Fibroblast of upper back skin (primary cell): Measurements from ENCODE around the gene PLXNB1.

Experiments
- DNase-seq: peaks from one replicate; pipeline ENCODE4 v3.0.0-alpha.2; 2013

The PLXNB1 gene

DNA sequence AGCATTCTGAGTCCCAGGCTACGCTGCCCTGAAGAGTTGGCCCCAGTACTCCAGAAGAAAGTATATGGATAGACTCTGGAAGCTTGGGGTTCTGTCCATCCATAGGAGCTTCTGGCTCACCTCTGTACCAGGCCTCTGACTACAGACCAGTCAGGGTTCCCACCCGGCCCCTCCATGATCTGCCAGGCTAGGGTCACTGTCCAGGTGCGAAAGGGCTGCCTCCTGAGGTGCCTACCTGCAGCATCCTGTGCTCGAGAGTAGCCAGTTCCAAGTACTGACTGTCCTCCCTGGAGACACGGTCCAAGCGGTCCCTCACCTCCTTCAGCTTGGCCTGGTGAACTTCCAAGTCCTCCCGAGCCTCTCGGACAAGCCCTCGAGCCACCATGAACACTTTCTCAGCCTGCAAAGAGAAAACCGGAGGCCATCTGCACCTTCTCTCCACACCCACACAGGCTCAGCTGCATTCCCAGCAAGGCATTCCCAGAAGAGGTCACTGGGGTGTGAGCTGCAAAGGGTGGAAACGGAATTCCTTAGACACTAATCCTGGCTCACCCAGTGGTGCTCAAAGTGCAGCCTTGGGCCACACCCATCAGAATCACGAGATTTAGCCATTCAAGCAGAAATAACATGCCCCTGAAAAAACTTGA, 3.7 kb upstream of the PLXNB1 start:
- DNase-seq: no peak

DNA sequence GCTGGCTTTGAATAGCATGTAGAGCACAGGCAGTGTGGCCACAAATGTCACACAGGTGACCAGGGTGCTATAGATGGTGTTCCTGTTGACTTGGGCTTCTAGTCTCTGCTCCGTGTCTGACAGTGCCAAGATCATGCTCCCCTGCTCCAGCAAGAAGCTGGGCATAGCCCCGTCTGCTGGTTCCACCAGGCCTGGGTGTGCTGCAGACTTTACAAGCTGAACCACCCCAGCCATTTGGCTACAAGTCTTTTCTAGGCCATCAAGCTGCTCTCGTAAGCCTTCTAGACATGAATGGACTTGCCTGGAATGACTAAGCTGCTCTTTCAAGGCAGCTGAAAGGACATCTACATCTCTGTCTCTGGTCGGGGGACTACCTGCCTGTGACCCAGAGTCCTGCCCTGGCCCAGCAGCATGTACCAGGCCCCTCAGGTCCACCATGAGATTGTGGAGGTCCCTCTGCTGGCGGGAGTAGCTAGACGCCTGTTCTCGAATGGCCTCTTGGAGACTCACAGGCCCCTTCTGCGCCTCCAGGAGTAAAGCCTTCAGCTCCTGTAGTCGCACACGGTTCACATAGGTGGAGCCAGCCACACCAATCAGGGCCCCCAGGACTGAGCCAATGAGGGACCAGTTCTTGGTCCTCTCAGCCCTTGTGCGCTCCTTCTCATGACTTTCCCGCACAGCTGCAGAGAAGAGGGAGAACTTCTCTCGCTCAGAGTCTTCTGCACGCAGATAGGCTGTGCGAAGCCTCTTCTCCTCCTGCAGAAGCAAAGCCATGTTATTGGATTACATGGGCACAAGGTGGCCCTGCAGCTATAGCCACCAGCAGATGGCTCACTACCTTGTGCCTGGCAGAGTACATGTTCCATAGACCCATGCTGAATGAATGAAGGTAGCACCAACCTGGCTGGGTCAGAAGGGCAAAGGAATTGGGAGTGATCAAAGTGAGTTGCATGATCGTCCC, 2.8 kb upstream of the PLXNB1 start:
- DNase-seq: no peak

DNA sequence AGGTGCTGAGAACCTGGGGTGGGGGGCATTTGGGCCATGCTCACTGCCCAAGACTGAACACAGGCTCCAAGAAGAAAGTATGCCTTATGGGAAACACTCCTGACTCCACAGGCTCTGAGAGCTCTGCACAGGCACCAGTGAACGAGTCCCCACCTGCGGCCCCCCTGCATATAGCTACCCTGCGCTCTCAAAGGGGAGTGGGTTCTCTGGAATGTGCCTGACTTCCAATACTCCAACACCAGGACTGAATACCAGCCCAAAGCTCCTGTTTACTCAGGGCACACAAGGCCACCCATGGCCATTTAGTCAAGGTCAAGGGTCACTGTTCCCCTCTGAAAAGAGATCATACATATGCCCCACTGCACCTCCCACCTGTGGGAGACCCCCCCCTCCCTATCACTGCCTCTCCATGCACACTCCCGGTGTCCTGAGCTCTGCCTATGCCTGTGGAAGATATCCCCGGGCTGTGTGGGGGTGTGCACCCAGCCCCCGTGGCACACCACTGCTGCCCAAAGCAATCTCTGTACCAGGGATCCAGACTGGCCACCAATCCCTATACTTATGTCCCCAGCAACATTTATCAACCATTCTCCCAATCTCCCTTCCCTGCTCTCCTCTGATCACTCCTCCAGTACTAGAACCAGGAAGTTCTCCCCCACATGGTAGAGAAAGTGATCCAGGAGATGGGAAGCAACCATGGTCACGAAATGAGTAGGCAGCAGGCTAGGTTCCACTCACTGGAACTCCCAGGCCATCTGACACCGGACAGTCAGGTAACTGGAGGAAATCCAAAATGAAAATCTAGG, 1.5 kb upstream of the PLXNB1 start:
- no peak for DNase-seq

DNA sequence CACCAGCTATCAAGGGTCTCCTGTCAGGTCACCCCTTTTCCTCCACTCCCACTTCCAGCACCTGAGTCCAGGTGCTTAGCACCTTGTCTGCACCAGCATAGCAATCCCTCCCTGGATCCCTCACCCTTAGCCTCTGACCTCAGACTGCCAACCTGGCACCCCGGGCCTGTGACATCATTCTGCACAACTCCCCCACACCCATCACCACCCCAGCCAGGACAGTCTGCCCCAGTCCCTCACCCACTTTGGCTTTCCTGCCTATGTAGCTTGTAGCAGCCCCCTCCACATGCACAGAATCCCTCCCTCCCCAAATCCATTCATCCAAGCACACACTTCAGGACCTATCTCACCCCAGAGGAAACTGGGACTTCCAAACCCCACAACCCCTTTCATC, 819 bp upstream of the PLXNB1 start:
- no peak for DNase-seq

DNA sequence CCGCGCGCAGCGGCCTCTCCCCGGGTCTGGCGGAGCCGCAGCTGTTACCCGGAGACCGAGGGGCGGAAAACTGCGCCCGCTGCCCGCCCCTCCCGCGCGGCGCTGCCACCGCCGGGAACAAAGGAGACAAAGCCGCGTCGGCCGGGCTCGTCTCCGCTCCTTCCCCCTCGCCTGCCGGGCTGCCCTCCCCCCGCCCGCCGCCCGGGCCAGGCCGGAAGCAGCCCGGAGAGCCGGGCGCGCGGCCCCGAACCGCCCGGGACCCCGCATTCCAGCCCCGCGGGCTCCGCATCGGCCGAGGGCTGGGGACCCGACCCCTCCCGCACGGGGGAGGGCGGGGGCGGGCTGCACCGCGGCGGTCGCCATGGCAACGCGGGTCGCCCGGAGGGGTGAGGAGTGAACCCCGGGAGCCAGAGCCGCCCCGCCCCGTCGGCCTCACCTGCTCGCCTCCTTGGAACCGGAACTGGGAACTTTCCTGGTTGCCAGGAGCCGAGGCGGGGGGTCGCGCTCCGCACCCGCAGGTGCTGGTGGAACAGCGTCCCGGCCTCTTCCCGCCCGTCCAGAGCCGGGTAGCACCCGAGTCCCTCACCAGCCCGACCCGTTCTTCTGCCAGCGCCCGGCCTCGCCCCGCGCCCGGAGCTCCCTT, 448 bp downstream of the PLXNB1 start:
- peak; percentile 25 for DNase-seq

DNA sequence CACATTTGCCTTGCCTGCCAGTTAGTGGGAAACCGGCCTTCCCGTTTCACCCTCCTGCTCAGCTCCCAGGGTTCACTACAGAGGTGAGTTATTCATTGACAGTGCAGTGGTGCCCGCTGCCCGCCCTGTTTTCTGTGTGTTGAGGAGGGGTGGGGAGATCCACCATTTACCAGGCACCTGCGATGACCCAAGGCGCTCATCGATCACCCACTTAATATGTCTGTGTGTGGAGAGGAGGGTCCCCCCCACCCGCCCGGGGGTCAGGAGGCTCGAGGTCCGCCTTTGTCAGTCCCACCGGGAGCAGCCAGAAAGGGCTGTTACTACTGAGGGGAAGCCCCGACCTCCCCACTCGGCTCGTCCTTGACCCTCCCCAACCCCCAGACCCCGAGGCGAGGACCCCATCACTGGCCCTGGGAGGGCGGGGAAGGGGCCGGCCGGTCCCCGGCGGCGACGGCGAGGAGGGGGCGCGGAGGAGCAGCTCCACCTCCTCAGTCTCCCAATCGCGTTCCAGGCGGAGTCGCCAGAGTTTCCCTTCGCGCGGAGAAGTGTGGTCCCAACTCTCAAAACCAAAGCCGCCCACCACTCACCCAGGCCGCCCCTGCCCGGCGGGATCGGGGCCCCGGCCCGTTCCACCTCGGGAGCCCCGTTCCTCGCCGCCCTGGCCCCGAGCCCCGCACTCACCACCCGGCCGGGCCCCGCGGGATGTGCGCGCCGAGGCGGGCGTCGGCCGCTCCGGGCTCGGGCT, 1.1 kb downstream of the PLXNB1 start:
- no peak for DNase-seq

DNA sequence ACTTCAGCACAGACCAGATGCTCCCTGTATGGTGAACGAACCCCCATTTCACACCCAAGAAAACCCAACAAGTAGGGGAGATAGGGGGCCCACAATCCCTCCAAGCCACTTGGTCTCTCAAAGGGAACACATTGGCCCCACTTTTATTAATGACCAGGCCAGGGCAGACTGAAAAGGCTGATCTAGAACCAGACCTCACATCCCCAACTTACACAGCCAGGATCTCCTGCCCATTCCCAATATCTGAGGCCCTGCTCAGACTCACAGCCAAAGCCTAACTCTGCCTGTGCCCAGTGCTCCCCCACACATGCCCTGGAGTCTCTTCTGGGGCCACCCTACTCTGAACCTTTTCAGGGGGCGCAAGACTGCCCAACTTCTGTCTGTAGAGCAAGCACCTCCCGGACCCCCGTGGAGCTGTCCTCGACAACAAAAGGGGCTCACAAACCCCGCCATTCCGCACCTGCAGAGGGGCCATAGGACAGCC, 1.8 kb downstream of the PLXNB1 start:
- no peak for DNase-seq

DNA sequence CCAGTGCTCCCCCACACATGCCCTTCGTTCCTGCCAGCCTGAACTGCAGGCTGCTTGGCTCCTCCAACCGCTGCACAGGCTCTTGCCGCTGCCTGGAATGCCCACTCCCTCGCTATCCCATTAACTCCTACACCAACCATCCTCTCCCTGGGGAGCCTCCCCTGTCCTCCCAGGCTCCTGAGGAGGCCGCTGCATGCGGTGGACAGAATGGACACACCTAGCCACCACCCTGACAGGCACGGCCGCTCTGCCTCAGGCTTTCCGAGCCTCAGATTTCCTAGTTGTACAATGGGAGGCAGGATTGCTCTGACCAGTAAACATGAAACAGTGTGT, 2.3 kb downstream of the PLXNB1 start:
- no peak for DNase-seq

DNA sequence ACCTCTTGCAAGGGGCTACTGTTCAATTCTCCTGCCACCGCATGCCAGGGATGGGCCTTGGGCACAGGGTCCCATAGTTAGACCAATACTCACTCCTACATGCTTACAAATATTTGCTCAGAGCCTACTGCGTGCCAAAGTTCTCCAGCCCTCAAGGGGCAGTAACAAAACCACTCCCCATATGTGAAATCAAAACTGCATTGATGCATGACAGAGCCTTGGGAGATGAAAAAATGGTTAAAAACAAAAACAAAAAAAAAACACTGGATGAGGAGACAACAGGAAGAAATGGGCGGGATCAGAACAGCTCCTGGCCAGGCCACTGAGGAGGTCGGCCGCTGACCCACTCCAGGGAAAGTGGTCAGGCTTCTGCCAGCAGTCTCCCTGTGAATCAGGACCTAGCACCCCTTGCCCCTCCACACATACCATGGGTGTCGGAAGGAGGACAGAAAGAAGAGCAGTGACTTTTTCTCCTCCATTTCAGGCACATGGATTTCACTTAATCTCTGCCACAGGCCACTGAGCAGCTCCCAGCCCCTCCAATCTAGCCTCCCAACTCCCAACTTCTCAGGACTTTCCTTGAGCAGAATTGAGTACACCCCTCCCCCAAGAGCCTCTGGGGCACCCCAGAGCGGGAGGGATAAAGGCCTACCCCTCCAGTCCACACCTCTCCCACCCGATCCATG, 2.8 kb downstream of the PLXNB1 start:
- DNase-seq: no peak

DNA sequence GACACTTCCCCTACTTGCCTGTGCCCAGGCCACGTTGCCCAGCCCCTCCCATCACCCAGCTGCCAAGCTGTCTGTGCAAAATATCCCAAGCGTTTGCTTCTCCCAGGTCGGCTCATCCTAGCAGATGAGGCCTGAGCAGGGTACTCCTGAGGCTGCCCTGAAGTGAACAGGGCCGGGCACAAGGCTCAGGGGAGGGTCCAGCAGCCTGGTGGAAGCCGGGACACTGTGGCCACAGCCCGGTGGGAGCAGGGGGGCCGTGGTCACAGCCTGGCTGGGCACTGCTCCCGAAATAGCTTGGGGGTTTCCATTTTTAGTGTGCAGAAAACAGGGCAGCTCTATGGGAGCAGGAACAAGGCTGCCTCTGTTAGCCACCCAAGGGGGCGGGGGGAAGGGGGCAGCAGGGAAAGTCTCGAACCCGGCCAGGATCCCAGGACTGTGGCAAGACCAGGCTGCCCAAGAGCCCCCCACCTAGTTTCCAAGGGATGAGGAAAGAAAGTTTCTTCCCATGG, 3.4 kb downstream of the PLXNB1 start:
- no peak for DNase-seq

DNA sequence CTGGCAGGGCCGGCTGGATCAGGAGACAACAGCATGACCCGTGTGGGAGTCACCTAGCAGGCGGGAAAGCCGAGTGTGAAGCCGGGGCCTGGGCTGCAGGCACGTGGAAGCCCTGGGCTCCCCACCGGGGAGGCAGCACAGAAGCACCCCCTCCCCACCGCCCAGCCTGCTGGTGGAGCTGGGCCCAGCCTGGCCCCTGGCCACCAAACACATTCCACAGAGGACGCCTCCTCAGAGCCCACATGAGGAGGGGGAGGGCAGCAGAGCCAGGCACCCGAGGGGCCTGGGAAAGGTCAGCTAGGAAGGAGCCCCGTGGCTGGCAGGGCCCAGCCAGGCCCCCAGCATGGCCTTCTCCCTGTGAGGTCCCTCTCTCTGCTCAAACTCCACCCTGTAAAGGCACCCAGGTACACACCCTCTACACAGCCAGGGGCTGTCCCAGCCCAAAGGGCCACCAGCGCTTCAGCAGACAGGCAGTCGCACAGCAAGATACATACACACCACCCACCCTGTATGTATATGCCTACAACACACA, 4.5 kb downstream of the PLXNB1 start:
- DNase-seq: no peak

DNA sequence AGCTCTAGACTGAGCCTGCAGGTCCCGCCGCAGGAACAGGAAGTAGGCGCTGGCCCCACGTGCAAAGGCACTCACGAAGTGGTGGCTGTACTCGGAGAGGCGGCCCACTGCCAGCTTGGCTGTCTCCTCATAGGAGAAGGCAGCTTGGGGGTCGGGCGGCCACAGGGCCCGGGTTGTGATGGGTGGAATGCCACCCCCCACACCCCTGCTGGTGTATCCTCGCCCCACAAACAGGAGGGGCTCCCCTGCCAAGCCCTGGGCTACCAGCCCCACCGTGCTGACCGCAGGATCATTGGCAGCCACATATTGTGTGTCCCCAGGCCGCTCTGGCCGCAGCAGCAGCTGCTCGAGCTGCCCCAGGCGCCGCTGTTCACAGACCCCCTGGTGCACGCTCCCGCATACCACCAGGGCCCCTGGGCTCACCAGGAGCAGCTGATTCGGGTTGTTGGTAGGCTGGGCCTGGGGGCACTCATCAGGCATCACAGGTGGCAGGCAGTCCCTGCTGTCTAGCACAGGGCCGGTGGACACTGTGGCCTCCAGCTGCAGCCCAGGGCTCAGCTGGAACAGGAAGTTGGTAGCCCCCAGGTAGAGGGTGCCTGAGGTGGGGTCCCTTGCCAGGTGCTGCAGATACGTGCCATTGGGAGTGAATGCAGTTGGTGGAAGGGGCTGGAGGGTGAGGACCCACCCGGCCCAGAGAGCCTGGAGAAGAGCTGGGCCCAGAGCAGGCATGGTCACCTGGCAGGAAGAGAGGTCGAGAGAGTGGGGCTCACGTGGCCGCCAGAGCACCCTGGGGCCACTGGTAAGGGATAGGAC, 5.8 kb downstream of the PLXNB1 start:
- no peak for DNase-seq

DNA sequence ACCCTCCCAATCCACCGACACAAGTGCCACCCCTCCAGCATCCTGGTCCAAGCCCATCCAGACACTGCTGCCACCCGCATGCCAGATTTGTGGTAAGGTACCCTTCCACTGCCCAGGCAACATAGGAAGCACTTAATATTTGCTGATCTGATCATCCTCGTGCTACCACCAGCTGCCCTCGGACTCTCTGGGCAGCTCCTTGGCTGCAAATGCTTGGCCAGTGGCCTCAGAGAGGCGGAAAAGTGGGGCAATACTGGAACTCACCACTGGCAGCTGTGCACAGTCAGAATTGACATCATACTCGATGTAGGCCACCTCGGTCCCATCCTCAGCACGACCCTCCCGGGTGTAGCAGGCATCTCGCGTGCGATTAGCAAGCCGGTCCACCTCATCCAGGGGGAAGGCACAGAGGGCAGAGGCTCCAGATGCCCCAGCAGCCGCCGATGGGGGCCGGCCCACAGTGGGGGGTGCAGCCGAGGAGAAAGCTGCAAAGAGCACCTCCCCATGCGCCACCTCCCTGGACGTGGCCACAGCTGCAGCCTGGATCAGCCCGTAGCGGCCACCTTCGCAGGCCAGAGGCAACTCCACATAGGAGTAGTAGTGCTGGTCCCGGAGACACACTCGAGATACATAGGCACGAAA, 6.5 kb downstream of the PLXNB1 start:
- DNase-seq: no peak

DNA sequence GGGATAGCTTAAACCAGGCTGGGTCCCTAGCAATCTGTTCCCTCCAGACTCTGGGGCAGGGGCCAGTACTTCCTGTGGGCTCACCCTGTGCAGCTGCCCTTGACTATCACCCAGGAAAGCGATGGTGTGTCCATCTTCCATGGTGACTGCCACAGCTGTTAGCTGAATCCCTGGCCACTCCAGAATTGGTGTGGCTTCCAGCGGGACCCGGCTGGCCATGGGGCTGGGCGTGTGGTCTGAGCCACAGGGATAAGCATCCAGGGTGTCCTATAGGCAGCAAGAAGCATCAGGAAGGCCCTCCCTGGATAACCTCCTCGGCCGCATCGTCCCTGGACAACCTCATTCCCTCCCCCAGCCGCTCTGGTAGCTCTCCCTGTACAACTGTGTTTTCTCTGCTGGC, 7.2 kb downstream of the PLXNB1 start:
- no peak for DNase-seq

DNA sequence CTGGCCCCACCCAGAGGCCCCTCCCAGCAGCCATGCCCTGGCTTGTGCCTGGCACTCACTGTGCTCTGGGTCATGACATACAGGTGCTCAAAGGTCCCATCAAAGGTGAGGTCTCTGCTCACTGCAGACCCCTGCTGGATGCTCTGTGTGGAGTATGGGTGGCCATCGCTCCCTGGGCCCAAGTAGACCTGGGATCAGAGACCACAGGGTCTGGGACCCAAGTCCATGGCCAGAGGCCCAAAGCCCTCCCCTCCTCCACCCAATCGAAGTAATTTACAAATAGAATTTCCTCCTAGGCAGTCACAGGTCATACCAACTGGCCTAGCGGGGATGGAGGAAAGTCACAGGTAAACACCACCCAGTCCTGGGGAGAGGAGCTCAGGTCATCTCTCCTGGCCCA, 7.6 kb downstream of the PLXNB1 start:
- no peak for DNase-seq

DNA sequence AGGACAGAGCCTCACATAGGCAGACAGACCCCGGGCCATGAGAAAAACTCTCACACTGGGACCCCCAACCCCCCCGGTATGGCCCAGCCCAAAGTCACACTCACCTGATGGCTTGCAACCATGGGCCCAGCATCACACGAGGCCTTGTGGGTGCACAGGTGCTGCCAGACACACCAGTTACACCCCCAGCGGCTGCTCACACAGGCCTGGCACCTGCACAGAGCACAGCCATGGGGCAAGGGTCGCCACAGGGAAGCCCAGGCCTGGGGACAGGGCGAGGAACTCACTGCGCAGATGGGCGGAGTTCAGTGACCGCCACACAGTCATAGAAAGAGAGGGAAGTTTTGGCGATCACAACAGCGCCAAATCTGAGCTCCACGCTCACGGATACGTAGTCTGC, 9.3 kb downstream of the PLXNB1 start:
- no peak for DNase-seq

DNA sequence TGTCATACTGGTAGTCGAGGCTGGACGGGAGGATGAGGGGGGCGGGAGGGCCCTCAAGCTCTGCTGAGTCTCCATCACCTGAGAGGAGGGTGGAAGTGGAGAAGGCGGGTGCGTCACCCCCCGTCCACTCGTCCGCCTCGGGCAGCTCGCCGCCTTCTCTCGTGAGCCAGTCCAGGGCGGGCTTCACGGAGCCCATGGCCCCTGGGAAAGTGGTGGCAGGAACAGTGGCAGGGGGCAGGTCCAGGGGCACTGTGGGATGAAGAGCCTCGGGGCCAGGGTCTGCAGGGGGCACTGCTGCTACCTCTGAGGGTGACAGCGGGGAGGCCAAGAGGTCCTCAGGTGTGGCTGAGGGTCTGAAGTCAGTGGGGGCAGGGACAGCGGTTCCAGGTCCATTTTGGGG, 10.3 kb downstream of the PLXNB1 start:
- DNase-seq: no peak

DNA sequence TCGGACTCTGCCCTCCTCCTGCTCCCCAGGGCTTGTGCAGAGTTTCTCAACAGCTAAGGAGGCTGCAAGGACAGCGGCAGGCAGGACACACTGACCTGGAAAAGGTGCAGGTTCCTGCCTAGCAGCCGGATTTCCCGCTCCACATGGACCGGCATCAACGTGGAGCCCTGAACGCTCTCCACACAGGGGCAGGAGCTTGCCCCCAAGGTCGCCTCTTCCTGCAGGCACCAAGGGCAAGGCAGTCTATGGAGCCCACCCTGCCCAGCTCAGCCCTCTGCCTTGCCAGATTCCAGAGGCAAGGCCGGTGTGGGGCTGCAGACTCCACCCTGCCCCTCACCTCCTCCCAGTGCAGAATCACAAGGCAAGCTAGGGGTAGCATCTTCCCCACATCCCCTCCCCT, 10.7 kb downstream of the PLXNB1 start:
- DNase-seq: no peak

DNA sequence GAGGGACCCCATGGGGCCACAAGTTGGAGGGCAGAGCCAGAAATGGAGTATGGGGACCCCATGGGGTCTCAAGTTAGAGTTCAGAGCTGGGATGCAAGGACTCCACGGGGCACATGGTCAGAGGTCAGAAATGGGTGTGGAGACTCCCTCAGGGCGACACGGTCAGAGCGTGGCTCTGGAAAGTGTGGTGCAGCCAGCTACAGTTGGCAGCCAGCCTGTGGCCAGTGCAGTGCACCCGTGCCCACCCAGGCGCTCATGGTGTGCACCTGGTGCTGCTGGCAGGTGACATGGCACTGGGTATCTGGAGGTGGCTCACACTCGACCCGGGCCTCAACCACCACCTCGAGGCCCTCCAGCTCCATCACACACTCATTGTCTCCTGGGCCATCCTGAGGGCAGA, 11.2 kb downstream of the PLXNB1 start:
- no peak for DNase-seq

DNA sequence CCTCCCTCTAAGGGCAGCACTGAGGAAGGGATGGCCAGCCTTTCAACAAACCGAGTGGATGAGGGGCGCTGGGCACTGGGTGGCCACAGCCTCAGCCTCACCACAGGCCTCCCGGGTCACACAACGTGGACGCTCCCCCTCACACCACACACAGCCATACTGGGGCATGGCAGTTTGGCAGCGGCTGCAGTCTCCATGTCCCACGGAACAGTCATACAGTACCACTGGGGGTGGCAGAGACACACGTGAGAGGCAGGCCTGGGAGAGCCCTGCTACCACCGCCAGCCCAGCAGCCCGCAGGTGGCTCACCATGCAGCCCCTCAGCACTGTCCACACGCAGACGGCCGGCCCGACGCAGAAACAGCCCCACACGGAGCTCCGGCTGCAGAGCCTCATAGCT, 11.7 kb downstream of the PLXNB1 start:
- no peak for DNase-seq
